ENCODE measurements around the gene DAAM1. TPM values are rescaled to one million over a fixed set of nuclear protein-coding genes. Genes with fewer than 3 reads are reported as not detected.
A peak's percentile ranks its signal among the peaks of the same experiment; 100 is the strongest.

Gene DAAM1
- total and polyA plus RNA-seq, 2 donors (not counting 1 experiment from before 2014, with no cell fraction given): 11.2 to 34.3 TPM

DNA sequence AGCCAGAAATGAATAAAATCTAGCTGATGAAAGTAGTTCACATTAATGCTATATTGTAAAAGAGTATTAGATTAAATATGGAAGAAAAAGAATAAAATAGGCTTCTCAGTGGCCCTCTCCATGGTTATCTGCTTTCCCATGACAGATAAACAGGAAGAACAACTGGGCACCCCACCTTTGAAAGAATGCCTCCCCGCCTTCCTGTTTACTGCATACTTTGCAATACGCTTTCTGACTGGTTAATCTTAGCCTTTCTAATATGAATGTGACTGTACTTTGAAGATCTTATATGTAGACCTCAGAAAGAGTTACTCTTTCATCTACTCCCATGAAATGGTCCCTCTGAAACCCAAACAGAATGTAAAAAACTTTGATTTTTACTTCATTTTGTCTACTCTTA, 34.1 kb upstream of the DAAM1 start:
- intact Hi-C loops (cut with micrococcal nuclease): loop anchor here (5.0 kb wide), 1 partner anchor 33 kb away; the partner anchor contains the start of gene DAAM1
- peak overlapping the region in 1 of 5 experiments; percentile 41 for H3K4me3 ChIP-seq (ENCODE audit: control extremely low read depth in 1 of 5, extremely low read depth in 1 of 5, insufficient read depth in 1 of 5, low read depth in 2 of 5, low read length in 4 of 5)
- H3K4me3 Mint-ChIP-seq: peak overlapping the region; percentile 23

DNA sequence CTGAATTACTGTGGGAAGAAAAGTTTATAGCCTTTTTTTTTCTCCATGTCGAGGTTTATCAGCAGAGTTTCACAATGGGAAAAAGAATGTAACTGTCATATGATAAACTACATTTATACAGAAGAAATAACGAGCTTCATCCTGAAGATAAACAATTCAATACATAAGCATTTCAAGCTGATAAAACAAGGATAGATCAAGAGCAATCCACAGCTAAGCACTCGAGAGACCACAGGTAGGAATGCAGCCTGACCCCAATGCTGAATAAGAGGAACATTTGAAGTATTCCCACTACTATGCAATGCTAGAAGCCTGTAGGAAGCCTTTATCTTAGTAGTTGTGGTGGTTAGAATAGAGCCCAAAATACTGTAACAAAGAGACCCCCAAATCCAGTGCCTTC, 32.6 kb upstream of the DAAM1 start:
- Histone ChIP-seq H3K27ac (ENCODE audit: low read length in 2 of 2) (no peak overlapping the region), H3K27me3 (replicated peaks in 1 of 4; ENCODE audit: control extremely low read depth in 1 of 4, control insufficient read depth in 3 of 4, insufficient read depth in 4 of 4, low read length in 3 of 4) (peaks cover 0 to 5% (median under 1%) of the 10 kb centered on the region in 4 experiments), H2AFZ (ENCODE audit: insufficient read depth, low read depth, low read length, poor library complexity, severe bottlenecking) (no peak overlapping the region), H3K4me2 (replicated peaks; ENCODE audit: low read depth, low read length, poor library complexity, severe bottlenecking) (no peak overlapping the region), H3K4me3 (ENCODE audit: control extremely low read depth in 1 of 5, extremely low read depth in 1 of 5, insufficient read depth in 1 of 5, low read depth in 2 of 5, low read length in 4 of 5) (no peak overlapping the region), H3K9ac (ENCODE audit: low read length) (no peak overlapping the region), H3K36me3 (replicated peaks in 1 of 2; ENCODE audit: control extremely low read depth in 1 of 2, control insufficient read depth in 1 of 2, extremely low read depth in 1 of 2, insufficient read depth in 2 of 2, low read length in 1 of 2) (no peaks in the 10 kb centered on the region), H4K20me1 (ENCODE audit: control insufficient read depth, insufficient read depth, low read length, poor library complexity, severe bottlenecking) (no peaks in the 10 kb centered on the region), H3K79me2 (ENCODE audit: control insufficient read depth, insufficient read depth, low read length) (no peaks in the 10 kb centered on the region), H3K4me1 (ENCODE audit: control insufficient read depth in 2 of 2, insufficient read depth in 2 of 2, low read length in 2 of 2) (peaks cover 27% of the 10 kb centered on the region in 2 donors), H3K9me3 (ENCODE audit: control extremely low read depth in 1 of 3, control insufficient read depth in 2 of 3, insufficient read depth in 1 of 3, low read length in 2 of 3) (peaks cover 3 to 4% (median 3%) of the 10 kb centered on the region in 3 donors)
- no peak for TF ChIP-seq EZH2 (IDR thresholded peaks at IDR 0.05; ENCODE audit: borderline replicate concordance, insufficient read depth, low read depth, low read length, poor library complexity, severe bottlenecking)
- TF ChIP-seq, protein P1, sequence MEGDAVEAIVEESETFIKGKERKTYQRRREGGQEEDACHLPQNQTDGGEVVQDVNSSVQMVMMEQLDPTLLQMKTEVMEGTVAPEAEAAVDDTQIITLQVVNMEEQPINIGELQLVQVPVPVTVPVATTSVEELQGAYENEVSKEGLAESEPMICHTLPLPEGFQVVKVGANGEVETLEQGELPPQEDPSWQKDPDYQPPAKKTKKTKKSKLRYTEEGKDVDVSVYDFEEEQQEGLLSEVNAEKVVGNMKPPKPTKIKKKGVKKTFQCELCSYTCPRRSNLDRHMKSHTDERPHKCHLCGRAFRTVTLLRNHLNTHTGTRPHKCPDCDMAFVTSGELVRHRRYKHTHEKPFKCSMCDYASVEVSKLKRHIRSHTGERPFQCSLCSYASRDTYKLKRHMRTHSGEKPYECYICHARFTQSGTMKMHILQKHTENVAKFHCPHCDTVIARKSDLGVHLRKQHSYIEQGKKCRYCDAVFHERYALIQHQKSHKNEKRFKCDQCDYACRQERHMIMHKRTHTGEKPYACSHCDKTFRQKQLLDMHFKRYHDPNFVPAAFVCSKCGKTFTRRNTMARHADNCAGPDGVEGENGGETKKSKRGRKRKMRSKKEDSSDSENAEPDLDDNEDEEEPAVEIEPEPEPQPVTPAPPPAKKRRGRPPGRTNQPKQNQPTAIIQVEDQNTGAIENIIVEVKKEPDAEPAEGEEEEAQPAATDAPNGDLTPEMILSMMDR (IDR thresholded peaks at IDR 0.05): no peak
- POLR2A ChIA-PET: no interaction called here
- intact Hi-C loops (cut with micrococcal nuclease): no loop called here
- H3K9me3 Mint-ChIP-seq (ENCODE audit: insufficient read depth): no peaks in the 10 kb centered on the region
- 100% methylated on average over 1 of the region's 3 CpGs for WGBS (ENCODE audit: insufficient coverage)
- H3K27ac Mint-ChIP-seq: no peak overlapping the region
- H3K27me3 Mint-ChIP-seq: peaks cover 3% of the 10 kb centered on the region
- DNase-seq (no peak), ATAC-seq (ENCODE audit: low read depth) (no peak)
- CTCF ChIA-PET: no interaction called here
- no peak overlapping the region for H3K4me3 Mint-ChIP-seq
- H3K4me1 Mint-ChIP-seq: peaks cover 32% of the 10 kb centered on the region

More for the DNA sequence above, 34.1 kb upstream of the DAAM1 start:
- Histone ChIP-seq H3K36me3 (replicated peaks in 1 of 2; ENCODE audit: control extremely low read depth in 1 of 2, control insufficient read depth in 1 of 2, extremely low read depth in 1 of 2, insufficient read depth in 2 of 2, low read length in 1 of 2) (no peaks in the 10 kb centered on the region), H3K27me3 (replicated peaks in 1 of 4; ENCODE audit: control extremely low read depth in 1 of 4, control insufficient read depth in 3 of 4, insufficient read depth in 4 of 4, low read length in 3 of 4) (peaks cover 0 to 5% (median 0%) of the 10 kb centered on the region in 4 experiments), H3K9me3 (ENCODE audit: control extremely low read depth in 1 of 3, control insufficient read depth in 2 of 3, insufficient read depth in 1 of 3, low read length in 2 of 3) (peaks cover 3 to 4% (median 3%) of the 10 kb centered on the region in 3 donors), H3K79me2 (ENCODE audit: control insufficient read depth, insufficient read depth, low read length) (no peaks in the 10 kb centered on the region), H3K9ac (ENCODE audit: low read length) (no peak overlapping the region), H3K27ac (ENCODE audit: low read length in 2 of 2) (no peak overlapping the region), H3K4me2 (replicated peaks; ENCODE audit: low read depth, low read length, poor library complexity, severe bottlenecking) (peak overlapping the region; percentile 34), H3K4me1 (ENCODE audit: control insufficient read depth in 2 of 2, insufficient read depth in 2 of 2, low read length in 2 of 2) (peaks cover 34 to 36% of the 10 kb centered on the region in 2 donors), H4K20me1 (ENCODE audit: control insufficient read depth, insufficient read depth, low read length, poor library complexity, severe bottlenecking) (no peaks in the 10 kb centered on the region), H2AFZ (ENCODE audit: insufficient read depth, low read depth, low read length, poor library complexity, severe bottlenecking) (no peak overlapping the region)
- DNase-seq (no peak), ATAC-seq (ENCODE audit: low read depth) (no peak)
- TF ChIP-seq, protein P1 (IDR thresholded peaks at IDR 0.05): no peak
- TF ChIP-seq EZH2 (IDR thresholded peaks at IDR 0.05; ENCODE audit: borderline replicate concordance, insufficient read depth, low read depth, low read length, poor library complexity, severe bottlenecking): no peak
- H3K27ac Mint-ChIP-seq: no peak overlapping the region
- CTCF ChIA-PET: no interaction called here
- POLR2A ChIA-PET: no interaction called here
- WGBS (ENCODE audit: insufficient coverage): no CpG with 5 or more reads among the region's 2 CpGs
- H3K9me3 Mint-ChIP-seq (ENCODE audit: insufficient read depth): no peaks in the 10 kb centered on the region
- peaks cover 3% of the 10 kb centered on the region for H3K27me3 Mint-ChIP-seq
- peaks cover 46% of the 10 kb centered on the region for H3K4me1 Mint-ChIP-seq
